ENCODE results near the gene SORCS2. TPM values are rescaled to one million over a fixed set of nuclear protein-coding genes. Genes with fewer than 3 reads are reported as not detected.
A peak's percentile ranks its signal among the peaks of the same experiment; 100 is the strongest.

The SORCS2 gene
- total RNA-seq (not detected in 2 replicates), polyA plus RNA-seq (not detected in 2 replicates), polyA minus RNA-seq (not detected in 2 replicates)
- 0.14 TPM for total RNA-seq (2013)

GRCh38 chr4:7192252-7193029, at the start of gene SORCS2:
TSS of gene SORCS2 (plus strand) at chr4:7192538.
- TF ChIP-seq EZH2 (IDR thresholded peaks at IDR 0.05; ENCODE audit: borderline replicate concordance, insufficient read depth, low read depth, low read length, poor library complexity, severe bottlenecking) (no peak), CTCF (IDR thresholded peaks at IDR 0.05) (no peak)
- 4% methylated on average over 115 of the region's 116 CpGs for WGBS (ENCODE audit: insufficient coverage)
- Mint-ChIP-seq H3K4me3 (no peak within 1 kb of the TSS), H3K9me3 (ENCODE audit: insufficient read depth) (no peaks in the 10 kb centered on the region), H3K27me3 (peaks cover 66% of the 10 kb centered on the region), H3K4me1 (no peaks in the 10 kb centered on the region), H3K27ac (no peak within 1 kb of the TSS)
- no peak within 1 kb of the TSS for H3K9ac ChIP-seq (ENCODE audit: low read length)
- peak within 1 kb of the TSS; percentile 3 for H3K4me2 ChIP-seq (replicated peaks; ENCODE audit: low read depth, low read length, poor library complexity, severe bottlenecking)
- peaks cover 0 to 3% (median 0%) of the 10 kb centered on the region in 3 donors for H3K9me3 ChIP-seq (ENCODE audit: control extremely low read depth in 1 of 3, control insufficient read depth in 2 of 3, insufficient read depth in 1 of 3, low read length in 2 of 3)
- DNase-seq (peak; percentile 17), ATAC-seq (ENCODE audit: low read depth) (no peak)
- no peaks in the 10 kb centered on the region for H3K79me2 ChIP-seq (ENCODE audit: control insufficient read depth, insufficient read depth, low read length)
- no peak within 1 kb of the TSS for H2AFZ ChIP-seq (ENCODE audit: insufficient read depth, low read depth, low read length, poor library complexity, severe bottlenecking)
- no peaks in the 10 kb centered on the region for H4K20me1 ChIP-seq (ENCODE audit: control insufficient read depth, insufficient read depth, low read length, poor library complexity, severe bottlenecking)
- H3K27ac ChIP-seq (ENCODE audit: low read length in 2 of 2): no peak within 1 kb of the TSS
- no peak within 1 kb of the TSS for H3K4me3 ChIP-seq (ENCODE audit: control extremely low read depth in 1 of 5, extremely low read depth in 1 of 5, insufficient read depth in 1 of 5, low read depth in 2 of 5, low read length in 4 of 5)
- intact Hi-C loops (cut with micrococcal nuclease): no loop called here
- CTCF ChIA-PET: no interaction called here
- peaks cover 0 to 5% of the 10 kb centered on the region in 2 donors for H3K4me1 ChIP-seq (ENCODE audit: control insufficient read depth in 2 of 2, insufficient read depth in 2 of 2, low read length in 2 of 2)
- H3K36me3 ChIP-seq (replicated peaks in 1 of 2; ENCODE audit: control extremely low read depth in 1 of 2, control insufficient read depth in 1 of 2, extremely low read depth in 1 of 2, insufficient read depth in 2 of 2, low read length in 1 of 2): no peaks in the 10 kb centered on the region
- H3K27me3 ChIP-seq (replicated peaks in 1 of 4; ENCODE audit: control extremely low read depth in 1 of 4, control insufficient read depth in 3 of 4, insufficient read depth in 4 of 4, low read length in 3 of 4): peaks cover 0 to 36% (median 11%) of the 10 kb centered on the region in 4 experiments
- POLR2A ChIA-PET: no interaction called here
